Heart right ventricle (tissue), 16 donors: ENCODE data around the gene TEN1. TPM values are rescaled to one million over a fixed set of nuclear protein-coding genes. Genes with fewer than 3 reads are reported as not detected.

Source experiments
- ATAC-seq, 8 donors: fragments of 200-7000 bp; cut with Tn5 transposase; one replicate each; pipeline ENCODE4 v1.9.1; 2020; ENCODE audit warnings: mild to moderate bottlenecking in 8 of 8, moderate library complexity in 8 of 8, moderate number of reproducible peaks in 1 of 8
- DNase-seq, 2 donors: peaks; one replicate each; pipeline ENCODE4 v3.0.0-alpha.2; 2020
- H3K27ac ChIP-seq, 10 donors: fragments of 200-600 bp; sonication (generic) in 2 of 10; one replicate each; pipeline versions ENCODE4 v1.5.0 to v1.8.0; 2020 to 2022; ENCODE audit warnings: mild to moderate bottlenecking in 3 of 10
- H3K27me3 ChIP-seq, 7 donors: fragments of 200-600 bp; one replicate each; pipeline ENCODE4 v1.8.0; 2021 to 2022; ENCODE audit warnings: mild to moderate bottlenecking in 2 of 7
- H3K36me3 ChIP-seq, 9 donors: fragments of 200-600 bp; sonication (generic) in 1 of 9; one replicate each; pipeline versions ENCODE4 v1.5.0 to v1.8.0; 2020 to 2022; ENCODE audit warnings: mild to moderate bottlenecking in 2 of 9
- H3K4me1 ChIP-seq, 9 donors: fragments of 200-600 bp; sonication (generic) in 1 of 9; one replicate each; pipeline versions ENCODE4 v1.5.0 to v1.8.0; 2020 to 2022; ENCODE audit warnings: mild to moderate bottlenecking in 4 of 9
- H3K4me3 ChIP-seq, 10 donors: fragments of 200-600 bp; sonication (generic) in 2 of 10; one replicate each; pipeline versions ENCODE4 v1.5.0 to v1.8.0; 2020 to 2022; ENCODE audit warnings: mild to moderate bottlenecking in 7 of 10, moderate library complexity in 2 of 10
- H3K9me3 ChIP-seq, 11 donors: fragments of 200-600 bp in 10 of 11; sonication (generic) in 2 of 11; one replicate each; pipeline versions ENCODE4 v1.5.0 to v1.8.0; 2013 to 2022; ENCODE audit warnings: mild to moderate bottlenecking in 2 of 11, control low read depth in 1 of 11, moderate library complexity in 1 of 11
- WGBS, 2 donors: extraction: QIAGEN DNeasy Blood & Tissue Kit; methylation state at CpG; one replicate each; pipeline ENCODE4 v1.1.7; 2013; ENCODE audit warnings: inconsistent platforms in 1 of 2; 5-methylcytosine and 5-hydroxymethylcytosine counted together
- intact Hi-C, 10 donors: fragments of 100-400 bp; cut with DNase I; formaldehyde crosslinking; loops; one replicate each; pipeline versions ENCODE4 v1.11.1 to v1.14.2; 2022
- polyA plus RNA-seq, 2 donors: library from polyadenylated mRNA; stranded (reverse); fragments of 200-250 nt; gene quantifications; one replicate each; pipeline ENCODE4 v1.2.3, GENCODE V29; 2013
- total RNA-seq, 10 donors: library from RNA; stranded (reverse); fragmentation: NEBNext Ultra II Directional in 3 of 10; extraction: Animal tissue kit (Norgen Biotek cat#: 25700) in 3 of 10; gene quantifications; one replicate each; pipeline versions ENCODE4 v1.2.1 to v1.2.4, GENCODE V29; 2021 to 2023
- TF ChIP-seq, protein P1 (sequence below), 9 donors: fragments of 200-600 bp; sonication (generic) in 2 of 9; IDR thresholded peaks; one replicate each; pipeline versions ENCODE4 v1.5.0 to v1.8.0; 2021 to 2022; ENCODE audit warnings: antibody characterized with exemption in 9 of 9, mild to moderate bottlenecking in 5 of 9, moderate library complexity in 1 of 9
- donor health status: Arrhythmogenic right ventricular cardiomyopathy.
- donor health status: ischemic (EF 13 %, LVEDD 7.1; RV severe dilation, severe dysfunction).
- donor health status: healthy with polysubstance abuse.
- donor health status: DM: no; HTN: yes; CAD: no.
- donor health status: DM: no; HTN: no; CAD: no.
- donor health status: ischemic (EF 25% LVEDD 6.9; RV normal size, moderate dysfunction).
- donor health status: ischemic (EF 25% LVEDD 5.7; RV mildly dilated, moderate dysfunction).
- donor health status: healthy.
- donor health status: DM: yes; HTN: yes; CAD: no.
- donor health status: Ischemic cardiomyopathy.
- donor health status: ischemic (EF 35%, LVEDD 5.7; RV mildly dilated, moderate dysfunction).
- donor health status: nonischemic (EF 11% LVEDD 7.7; RV severe dilation, severe dysfunction).
- donor health status: DM: yes; HTN: yes; CAD: no.
- donor health status: PGD.
- donor health status: ischemic (EF 29% LVEDD 5.4; RV normal size, mild dysfunction).
- donor health status: nonischemic (EF 23%, LVEDD 6.1; RV moderate dilation, normal function).

The TEN1 gene
- total and polyA plus RNA-seq, 12 donors, result 4.4 to 20.1 (median 9.7) TPM

DNA sequence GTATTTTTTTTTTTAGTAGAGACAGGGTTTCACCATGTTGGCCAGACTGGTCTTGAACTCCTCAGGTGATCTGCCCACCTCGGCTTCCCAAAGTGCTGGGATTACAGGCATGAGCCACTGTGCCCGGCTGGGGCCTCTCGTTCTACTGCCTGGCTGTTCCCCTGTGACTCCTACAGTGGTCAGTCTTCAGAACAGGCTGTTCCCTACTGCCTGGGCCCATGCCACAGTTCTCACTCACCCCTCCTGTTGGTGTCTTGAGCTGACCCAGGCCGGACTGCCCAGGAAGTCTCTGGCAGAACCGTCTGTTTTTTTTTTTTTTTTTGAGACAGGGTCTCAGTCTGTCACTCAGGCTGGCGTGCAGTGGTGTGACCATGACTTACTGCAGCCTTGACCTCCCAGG is 24.9 kb downstream of the TEN1 start:
- 66 to 86% methylated on average over 6 of the region's 6 CpGs for WGBS, 2 donors
- H3K27me3 ChIP-seq, result no peaks in the 10 kb centered on the region
- H3K27ac ChIP-seq, result peak overlapping the region in 1 of 10 donors; percentile 34
- DNase-seq, result no peak
- no peaks in the 10 kb centered on the region for H3K9me3 ChIP-seq
- peaks cover 0 to 17% (median 0%) of the 10 kb centered on the region in 9 donors for H3K36me3 ChIP-seq
- H3K4me3 ChIP-seq, result no peak overlapping the region
- no peak for ATAC-seq
- TF ChIP-seq, protein P1, sequence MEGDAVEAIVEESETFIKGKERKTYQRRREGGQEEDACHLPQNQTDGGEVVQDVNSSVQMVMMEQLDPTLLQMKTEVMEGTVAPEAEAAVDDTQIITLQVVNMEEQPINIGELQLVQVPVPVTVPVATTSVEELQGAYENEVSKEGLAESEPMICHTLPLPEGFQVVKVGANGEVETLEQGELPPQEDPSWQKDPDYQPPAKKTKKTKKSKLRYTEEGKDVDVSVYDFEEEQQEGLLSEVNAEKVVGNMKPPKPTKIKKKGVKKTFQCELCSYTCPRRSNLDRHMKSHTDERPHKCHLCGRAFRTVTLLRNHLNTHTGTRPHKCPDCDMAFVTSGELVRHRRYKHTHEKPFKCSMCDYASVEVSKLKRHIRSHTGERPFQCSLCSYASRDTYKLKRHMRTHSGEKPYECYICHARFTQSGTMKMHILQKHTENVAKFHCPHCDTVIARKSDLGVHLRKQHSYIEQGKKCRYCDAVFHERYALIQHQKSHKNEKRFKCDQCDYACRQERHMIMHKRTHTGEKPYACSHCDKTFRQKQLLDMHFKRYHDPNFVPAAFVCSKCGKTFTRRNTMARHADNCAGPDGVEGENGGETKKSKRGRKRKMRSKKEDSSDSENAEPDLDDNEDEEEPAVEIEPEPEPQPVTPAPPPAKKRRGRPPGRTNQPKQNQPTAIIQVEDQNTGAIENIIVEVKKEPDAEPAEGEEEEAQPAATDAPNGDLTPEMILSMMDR (IDR thresholded peaks at IDR 0.05), result no peak
- H3K4me1 ChIP-seq, result peaks cover 0 to 15% (median 0%) of the 10 kb centered on the region in 9 donors
- intact Hi-C loops, result loop anchor here in 7 of 10 donors (2.0 to 10.0 kb wide), 3 partner anchors 97 to 239 kb away; partner anchors contain the start of genes MRPL38 (in 4 of the 7) and GALK1 (in 1 of the 7)

GRCh38 chr17:76004750-76005262 is 25.8 kb downstream of the TEN1 start:
- Histone ChIP-seq H3K4me3 (no peak overlapping the region), H3K9me3 (no peaks in the 10 kb centered on the region), H3K27ac (peak overlapping the region in 3 of 10 donors; percentile 2 to 36 (median 31)), H3K27me3 (no peaks in the 10 kb centered on the region), H3K4me1 (peaks cover 0 to 15% (median 0%) of the 10 kb centered on the region in 9 donors), H3K36me3 (peaks cover 0 to 17% (median 0%) of the 10 kb centered on the region in 9 donors)
- intact Hi-C loops, result loop anchor here (1.0 to 10.0 kb wide), 5 partner anchors 98 to 240 kb away; partner anchors contain the start of genes MRPL38 (in 4 of the 10) and GALK1 (in 1 of the 10)
- TF ChIP-seq, protein P1 (IDR thresholded peaks at IDR 0.05), result no peak
- ATAC-seq (peak in 4 of 8 donors; percentile 2 to 43 (median 18)), DNase-seq (no peak)
- WGBS, 2 donors, result 71 to 81% methylated on average over 8 of the region's 8 CpGs

DNA sequence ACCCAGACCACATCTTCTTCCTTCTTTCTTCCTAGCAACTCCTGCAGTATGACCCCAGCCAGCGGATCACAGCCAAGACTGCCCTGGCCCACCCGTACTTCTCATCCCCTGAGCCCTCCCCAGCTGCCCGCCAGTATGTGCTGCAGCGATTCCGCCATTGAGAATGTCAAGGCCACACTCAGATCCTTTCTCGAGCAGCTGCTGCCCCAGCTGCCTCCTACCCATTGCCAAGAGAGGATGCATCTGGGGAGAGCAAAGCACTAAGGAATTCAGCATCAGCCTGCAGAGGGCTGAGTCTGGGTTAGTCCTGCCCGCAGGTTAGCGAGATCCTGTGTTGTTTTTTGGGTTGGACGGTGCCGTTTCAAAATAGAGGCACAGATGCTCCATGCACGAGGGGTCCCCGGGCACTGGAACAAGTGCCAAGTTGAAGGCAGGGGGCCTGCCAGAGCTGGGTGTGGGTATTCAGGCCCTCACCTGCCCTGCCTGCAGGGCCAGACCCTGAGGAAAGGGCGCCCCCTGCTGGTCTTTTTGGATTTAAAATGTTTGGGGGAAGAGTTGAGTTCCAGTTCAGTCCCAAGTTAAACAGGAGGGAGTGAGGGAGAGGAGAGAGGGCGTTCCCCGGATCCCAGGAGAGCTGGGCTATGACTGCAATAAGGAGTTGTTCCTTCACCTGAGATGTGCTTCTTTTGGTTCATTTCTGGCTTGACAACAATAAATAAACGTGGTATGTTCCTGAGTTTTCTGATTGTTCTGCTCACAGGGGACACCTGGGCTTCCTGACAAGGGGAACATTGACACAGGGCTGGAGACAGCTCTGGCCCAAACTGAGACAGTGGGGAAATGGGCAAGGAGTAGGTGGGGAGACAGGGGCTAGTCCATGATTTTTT is 26.5 kb downstream of the TEN1 start:
- H3K27ac ChIP-seq, result peak overlapping the region in 3 of 10 donors; percentile 2 to 36 (median 31)
- peaks cover 0 to 15% (median 0%) of the 10 kb centered on the region in 9 donors for H3K4me1 ChIP-seq
- WGBS, 2 donors, result 49 to 51% methylated on average over 16 of the region's 16 CpGs
- ATAC-seq, result peak; percentile 35 to 75 (median 64)
- H3K36me3 ChIP-seq, result peaks cover 0 to 12% (median 0%) of the 10 kb centered on the region in 9 donors
- intact Hi-C loops, result loop anchor here (1.0 to 10.0 kb wide), 5 partner anchors 98 to 241 kb away; partner anchors contain the start of genes MRPL38 (in 4 of the 10) and GALK1 (in 1 of the 10)
- H3K9me3 ChIP-seq, result no peaks in the 10 kb centered on the region
- TF ChIP-seq, protein P1 (IDR thresholded peaks at IDR 0.05), result peak; percentile 63 to 80 (median 78)
- H3K27me3 ChIP-seq, result no peaks in the 10 kb centered on the region
- DNase-seq, result peak; percentile 66 to 78
- H3K4me3 ChIP-seq, result no peak overlapping the region
